HCT116 (cell line): ENCODE data around the gene OSBPL5. TPM values are rescaled to one million over a fixed set of nuclear protein-coding genes. Genes with fewer than 3 reads are reported as not detected.

Source experiments
- ATAC-seq: fragments of 200-7000 bp; cut with Tn5 transposase; 2 replicates; pipeline ENCODE4 v1.9.1; 2020; ENCODE audit warnings: mild to moderate bottlenecking, moderate library complexity
- BruUV-seq: library from RNA; stranded (reverse); fragments of 400-500 nt; replicated peaks from 2 replicates; lab custom pipeline; 2021; lab: Mats Ljungman, UMichigan
- CTCF ChIA-PET: fragments of 300-600 bp; sonication (Branson Sonifier 250); formaldehyde crosslinking; loops from one replicate; lab custom pipeline; 2021; ENCODE audit warnings: antibody characterized with exemption; lab: Charles Lee
- POLR2A ChIA-PET: fragments of 300-600, 350-600 bp; sonication (Branson Sonifier 250); formaldehyde crosslinking; loops from one replicate; lab custom pipeline; 2021; ENCODE audit warnings: antibody characterized with exemption; lab: Charles Lee
- RAD21 ChIA-PET, 2 experiments: fragments of 300-600 bp; sonication (Branson Sonifier 250); formaldehyde crosslinking; loops; one replicate each; lab custom pipeline; 2023; ENCODE audit warnings: low total read pairs in 2 of 2; ENCODE audit not compliant: uncharacterized antibody in 2 of 2, unreplicated experiment in 2 of 2, low non-redundant PET in 1 of 2; lab: Charles Lee
- DNase-seq: peaks from one replicate; pipeline ENCODE4 v3.0.0-alpha.2; 2010; ENCODE audit warnings: low read depth, low spot score
- H2AFZ ChIP-seq: fragments of 200-600 bp; shearing (Covaris generic), sonication (generic); 2 replicates; pipeline ENCODE4 v1.6.1; 2017; ENCODE audit warnings: low read depth, mixed run types, mixed read lengths, antibody characterized with exemption, low read length; ENCODE audit not compliant: poor library complexity, severe bottlenecking
- H3K27ac ChIP-seq: 2 replicates; pipeline ENCODE4 v1.5.1; 2012; ENCODE audit warnings: low read depth, low read length
- H3K27me3 ChIP-seq: fragments of 200-600 bp; sonication (generic); 2 replicates; pipeline ENCODE4 v1.6.1; 2016; ENCODE audit warnings: mixed run types, low read length, mixed read lengths; ENCODE audit not compliant: insufficient read depth
- H3K36me3 ChIP-seq, 2 experiments: fragments of 200-500 bp in 1 of 2; fragments of 200-600 bp in 1 of 2; sonication (Bioruptor generic) in 1 of 2; sonication (generic) in 1 of 2; 2 replicates each; pipeline versions ENCODE4 v1.5.1 to v1.6.1; 2014 to 2016; ENCODE audit warnings: low read length in 2 of 2, inconsistent platforms in 1 of 2, mixed read lengths in 1 of 2, mixed run types in 1 of 2; ENCODE audit not compliant: insufficient read depth in 2 of 2, control insufficient read depth in 1 of 2
- H3K4me1 ChIP-seq, 2 experiments: fragments of 200-600 bp in 1 of 2; sonication (generic) in 1 of 2; 2 replicates each; pipeline versions ENCODE4 v1.5.1 to v1.6.1; 2012 to 2017; ENCODE audit warnings: low read length in 2 of 2, inconsistent platforms in 1 of 2, mild to moderate bottlenecking in 1 of 2, mixed read lengths in 1 of 2, mixed run types in 1 of 2, moderate library complexity in 1 of 2; ENCODE audit not compliant: insufficient read depth in 2 of 2, control insufficient read depth in 1 of 2
- H3K4me2 ChIP-seq: fragments of 200-600 bp; sonication (generic); 2 replicates; pipeline ENCODE4 v1.6.1; 2017; ENCODE audit warnings: mixed run types, low read length, mixed read lengths
- H3K4me3 ChIP-seq, 2 experiments: fragments of 200-600 bp in 1 of 2; sonication (generic) in 1 of 2; replicated peaks in 1 of 2; 2 replicates each; pipeline ENCODE4 v1.5.1; 2011 to 2016; ENCODE audit warnings: low read length in 2 of 2, control low read depth in 1 of 2, low read depth in 1 of 2, mild to moderate bottlenecking in 1 of 2, mixed read lengths in 1 of 2, mixed run types in 1 of 2
- H3K79me2 ChIP-seq: fragments of 200-600 bp; sonication (generic); 2 replicates; pipeline ENCODE4 v1.6.1; 2017; ENCODE audit warnings: mild to moderate bottlenecking, mixed run types, low read length, moderate library complexity, mixed read lengths; ENCODE audit not compliant: insufficient read depth
- H3K9ac ChIP-seq: fragments of 200-600 bp; sonication (generic); 2 replicates; pipeline ENCODE4 v1.6.1; 2016; ENCODE audit warnings: low read length, mixed read lengths
- H3K9me2 ChIP-seq: fragments of 200-600 bp; sonication (generic), shearing (Covaris generic); 2 replicates; pipeline ENCODE4 v1.6.1; 2017; ENCODE audit warnings: mixed run types, mild to moderate bottlenecking, moderate library complexity; ENCODE audit not compliant: insufficient read depth
- H3K9me3 ChIP-seq, 2 experiments: fragments of 200-500 bp in 1 of 2; fragments of 200-600 bp in 1 of 2; sonication (Bioruptor generic) in 1 of 2; sonication (generic) in 1 of 2; 2 replicates each; pipeline ENCODE4 v1.6.1; 2014 to 2017; ENCODE audit warnings: low read length in 2 of 2, mixed read lengths in 2 of 2, inconsistent platforms in 1 of 2, low read depth in 1 of 2, mild to moderate bottlenecking in 1 of 2, mixed run types in 1 of 2, moderate library complexity in 1 of 2; ENCODE audit not compliant: control insufficient read depth in 1 of 2, insufficient read depth in 1 of 2
- H4K20me1 ChIP-seq: fragments of 200-600 bp; sonication (generic), shearing (Covaris generic); 2 replicates; pipeline ENCODE4 v1.6.1; 2017; ENCODE audit warnings: mixed run types, mild to moderate bottlenecking, moderate library complexity; ENCODE audit not compliant: insufficient read depth
- ATF3 ChIP-seq: IDR thresholded peaks from 2 replicates; pipeline ENCODE4 v1.6.1; 2012
- CEBPB ChIP-seq: IDR thresholded peaks from 2 replicates; pipeline ENCODE4 v1.6.1; 2012; ENCODE audit warnings: low read depth
- CTCF ChIP-seq, 3 experiments: fragments of 200-600 bp in 1 of 3; sonication (generic) in 1 of 3; IDR thresholded peaks in 2 of 3; conservative IDR thresholded peaks in 1 of 3; 2 replicates each; pipeline ENCODE4 v1.5.1; 2012 to 2017; ENCODE audit warnings: low read depth in 2 of 3, low read length in 2 of 3, antibody characterized with exemption in 1 of 3, borderline replicate concordance in 1 of 3, control low read depth in 1 of 3, mild to moderate bottlenecking in 1 of 3, mixed read lengths in 1 of 3, mixed run types in 1 of 3, moderate library complexity in 1 of 3; ENCODE audit not compliant: insufficient read depth in 1 of 3
- EGR1 ChIP-seq: IDR thresholded peaks from 2 replicates; pipeline ENCODE4 v1.6.1; 2012; ENCODE audit warnings: low read depth
- EZH2 ChIP-seq: fragments of 200-600 bp; sonication (generic); IDR thresholded peaks from 2 replicates; pipeline ENCODE4 v1.6.1; 2017; ENCODE audit warnings: antibody characterized with exemption, mixed run types
- MAX ChIP-seq: IDR thresholded peaks from 2 replicates; pipeline ENCODE4 v1.6.1; 2012
- POLR2AphosphoS5 ChIP-seq: IDR thresholded peaks from 2 replicates; pipeline ENCODE4 v1.6.1; 2011; ENCODE audit warnings: mild to moderate bottlenecking, low read depth, low read length, moderate library complexity
- RAD21 ChIP-seq: IDR thresholded peaks from 2 replicates; pipeline ENCODE4 v1.6.1; 2012; ENCODE audit warnings: low read depth, mild to moderate bottlenecking
- REST ChIP-seq: IDR thresholded peaks from 2 replicates; pipeline ENCODE4 v1.6.1; 2012; ENCODE audit warnings: low read depth
- SIN3A ChIP-seq: IDR thresholded peaks from 2 replicates; pipeline ENCODE4 v1.6.1; 2012; ENCODE audit warnings: low read depth
- SRF ChIP-seq: IDR thresholded peaks from 2 replicates; pipeline ENCODE4 v1.6.1; 2012; ENCODE audit warnings: low read depth
- intact Hi-C: fragments of 100-400 bp; cut with micrococcal nuclease; formaldehyde crosslinking; loops from 2 replicates; pipeline ENCODE4 v1.10.0; 2022
- total RNA-seq: library from RNA; stranded (reverse); gene quantifications from one replicate; pipeline ENCODE4 v1.2.1, GENCODE V29; 2021; ENCODE audit not compliant: unreplicated experiment

OSBPL5 gene
- total RNA-seq, 1 experiment from 2014 or later = 44.2 TPM

GRCh38 chr11:3044915-3045314 is 120.2 kb downstream of the OSBPL5 start:
- CTCF ChIA-PET = no interaction called here
- H3K4me1 ChIP-seq = peaks cover 7 to 9% of the 10 kb centered on the region in 2 experiments
- no peak overlapping the region for H2AFZ ChIP-seq
- ATAC-seq (no peak), DNase-seq (no peak)
- TF ChIP-seq CEBPB (no peak), SIN3A (no peak), RAD21 (no peak), CTCF (IDR thresholded peaks at IDR 0.05 in 2 of 3, conservative IDR thresholded peaks at IDR 0.05 in 1 of 3; ENCODE audit: borderline replicate concordance in 1 of 3, insufficient read depth in 1 of 3, low read depth in 2 of 3, low read length in 2 of 3) (no peak), EZH2 (no peak), REST (no peak), MAX (no peak), SRF (no peak), EGR1 (no peak), POLR2AphosphoS5 (no peak), ATF3 (no peak)
- no TSS peak for BruUV-seq
- RAD21 ChIA-PET = no interaction called here
- H3K27me3 ChIP-seq = no peaks in the 10 kb centered on the region
- H3K36me3 ChIP-seq = peaks cover 11 to 21% of the 10 kb centered on the region in 2 experiments; a peak in 3 of 4 replicates
- H4K20me1 ChIP-seq = no peaks in the 10 kb centered on the region; the same call in 1 of the 2 replicates
- no peak overlapping the region for H3K4me3 ChIP-seq
- H3K9me3 ChIP-seq = no peaks in the 10 kb centered on the region
- no peaks in the 10 kb centered on the region for H3K9me2 ChIP-seq
- no peak overlapping the region for H3K4me2 ChIP-seq
- POLR2A ChIA-PET = no interaction called here
- H3K79me2 ChIP-seq = peaks cover 77% of the 10 kb centered on the region
- no peak overlapping the region for H3K27ac ChIP-seq
- no peak overlapping the region for H3K9ac ChIP-seq
- intact Hi-C loops = no loop called here
